GM21619 (cell line): Measurements from ENCODE around the gene PPL.

Source experiments
- ATAC-seq: cut with Tn5 transposase; IDR thresholded peaks from one replicate; pipeline ENCODE4 v1.9.1; 2021; ENCODE audit not compliant: unreplicated experiment

The PPL gene

GRCh38 chr16:4891097-4891885 is 45.7 kb downstream of the PPL start:
- ATAC-seq = no peak

GRCh38 chr16:4890686-4891085 is 46.3 kb downstream of the PPL start:
- ATAC-seq = no peak

- ATAC-seq = no peak
These were observed 46.9 kb downstream of the PPL start for GRCh38 chr16:4890026-4890425.

- no peak for ATAC-seq
These were observed 48.4 kb downstream of the PPL start for GRCh38 chr16:4888428-4889135.

GRCh38 chr16:4886151-4886550 is 50.8 kb downstream of the PPL start:
- ATAC-seq = no peak

GRCh38 chr16:4884972-4885874 is 51.7 kb downstream of the PPL start:
- ATAC-seq = no peak

- no peak for ATAC-seq
These were observed 52.7 kb downstream of the PPL start for GRCh38 chr16:4884209-4884608.

- no peak for ATAC-seq
These were observed 53.4 kb downstream of the PPL start for GRCh38 chr16:4883501-4883900.

GRCh38 chr16:4882633-4883285 is 54.2 kb downstream of the PPL start:
- no peak for ATAC-seq

- ATAC-seq = no peak
These were observed 54.8 kb downstream of the PPL start for GRCh38 chr16:4882000-4882632.

GRCh38 chr16:4880006-4880580 is 56.9 kb downstream of the PPL start:
- no peak for ATAC-seq

- ATAC-seq = no peak
These were observed 57.9 kb downstream of the PPL start for GRCh38 chr16:4879049-4879448.

- no peak for ATAC-seq
These were observed 59.6 kb downstream of the PPL start for GRCh38 chr16:4877380-4877685.

GRCh38 chr16:4876646-4877379 is 60.1 kb downstream of the PPL start:
- no peak for ATAC-seq

- ATAC-seq = no peak
These were observed 62.3 kb downstream of the PPL start for GRCh38 chr16:4874666-4875065.

GRCh38 chr16:4873091-4873490 is 63.9 kb downstream of the PPL start:
- no peak for ATAC-seq

GRCh38 chr16:4871071-4871470 is 65.9 kb downstream of the PPL start:
- ATAC-seq = no peak

GRCh38 chr16:4870138-4870671 is 66.7 kb downstream of the PPL start:
- no peak for ATAC-seq

- no peak for ATAC-seq
These were observed 67.7 kb downstream of the PPL start for GRCh38 chr16:4869147-4869805.
